ENCODE results near the gene PPP4R3A.
"Not testable (repeated sequence)": the region's sequence is repeated elsewhere in the genome, so short reads cannot be mapped to it uniquely, and the experiment has no call there.

The PPP4R3A gene

DNA sequence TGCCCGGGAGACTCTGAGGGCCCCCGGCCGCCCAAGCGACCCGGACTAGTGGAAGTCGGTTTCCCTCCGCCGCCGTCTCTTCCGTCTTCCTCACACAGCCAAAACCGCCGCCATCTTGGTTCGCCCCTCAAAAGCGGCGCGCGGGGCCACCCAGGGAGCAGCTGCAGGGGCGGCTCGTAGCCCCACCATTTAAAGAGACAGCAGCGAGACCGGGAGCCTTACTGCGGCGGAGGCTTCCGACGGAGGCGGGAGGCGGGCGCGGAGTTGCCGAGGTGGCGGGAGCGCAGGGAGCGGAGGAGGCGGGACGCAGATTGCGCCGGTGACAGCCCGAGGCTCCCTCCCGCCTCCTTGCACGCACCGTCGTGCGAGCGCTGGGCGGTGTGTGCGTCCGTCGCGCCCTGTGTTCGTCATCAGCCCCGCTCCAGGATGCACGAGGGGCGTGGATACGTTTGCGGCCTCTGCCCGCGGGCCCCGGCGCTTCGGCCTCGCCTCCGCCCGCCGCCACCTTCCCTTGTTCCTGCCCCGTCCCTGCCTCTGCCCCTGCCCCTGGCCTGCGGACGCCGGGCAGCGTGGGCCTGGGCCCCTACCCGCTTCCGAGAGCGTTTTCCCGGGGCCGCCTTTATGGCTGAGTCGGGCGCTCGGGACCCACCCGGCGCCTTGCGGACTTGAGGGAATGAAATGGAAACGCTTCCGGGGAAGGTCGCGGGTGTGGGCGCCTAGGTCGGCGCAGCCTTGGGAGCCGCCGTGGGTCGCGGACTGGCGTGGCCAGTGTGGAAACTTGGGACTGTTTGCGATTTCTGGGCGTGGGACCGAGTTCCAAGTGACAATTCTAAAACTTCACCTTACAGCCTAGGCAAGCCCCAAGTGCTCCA is at the start of gene PPP4R3A:
Gene PPP4R3A, minus strand, starts transcription at position 140 of the 872 bp plus-strand sequence. CDS start 663 bp downstream, outside the sequence.
- DNase-seq: peak; percentile 96

DNA sequence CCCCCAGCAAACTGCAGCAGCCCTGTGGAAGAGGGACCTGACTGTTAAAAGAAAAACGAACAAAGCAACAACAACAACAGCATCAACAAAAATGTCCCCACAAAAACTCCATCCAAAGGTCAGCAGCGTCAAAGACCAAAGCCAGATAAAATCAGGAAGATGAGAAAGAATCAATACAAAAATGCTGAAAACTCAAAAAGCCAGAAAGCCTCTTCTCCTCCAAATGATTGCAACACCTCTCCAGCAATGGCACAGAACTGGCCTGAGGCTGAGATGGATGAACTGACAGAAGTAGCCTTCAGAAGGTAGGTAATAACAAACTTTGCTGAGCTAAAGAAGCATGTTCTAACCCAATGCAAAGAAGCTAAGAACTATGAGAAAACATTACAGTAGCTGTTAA is 45.4 kb upstream of the PPP4R3A start:
- DNase-seq: no peak

DNA sequence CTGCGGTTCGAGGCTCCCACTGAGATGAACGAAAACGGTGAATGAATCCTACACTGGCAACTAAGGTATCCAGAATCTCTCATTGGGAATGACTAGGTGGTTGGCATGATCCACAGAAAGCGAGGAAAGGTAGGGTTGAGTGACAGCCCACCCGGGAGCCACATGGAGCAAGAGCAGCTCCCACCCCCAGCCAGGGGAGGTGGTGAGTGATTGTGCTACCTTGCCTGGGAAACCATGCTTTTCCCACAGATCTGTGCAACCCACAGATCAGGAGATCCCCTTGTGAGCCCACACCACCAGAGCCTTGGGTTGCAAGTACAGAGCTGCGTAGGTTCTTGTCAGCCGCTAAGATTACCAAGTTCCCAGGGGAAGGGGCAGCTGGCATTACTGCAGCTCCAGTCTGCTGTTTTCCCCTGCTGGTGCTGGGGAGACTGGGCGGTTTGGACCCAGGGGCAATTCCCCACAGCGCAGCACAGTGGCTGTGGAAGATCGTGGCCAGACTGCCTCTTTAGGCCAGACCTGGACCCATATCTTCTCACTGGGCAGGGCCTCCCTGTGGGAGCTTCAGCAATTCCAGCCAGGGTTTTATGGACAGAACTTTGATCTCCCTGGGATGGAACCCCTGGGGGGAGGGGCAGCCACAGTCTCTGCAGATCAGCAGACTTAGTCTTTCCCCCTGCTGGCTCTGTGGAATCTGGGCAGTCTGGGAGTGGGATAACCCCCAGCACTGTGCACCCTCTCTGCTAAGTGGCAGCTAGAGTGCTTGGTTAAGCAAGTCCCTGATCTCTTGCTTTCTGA is 44.6 kb upstream of the PPP4R3A start:
- no peak for DNase-seq

DNA sequence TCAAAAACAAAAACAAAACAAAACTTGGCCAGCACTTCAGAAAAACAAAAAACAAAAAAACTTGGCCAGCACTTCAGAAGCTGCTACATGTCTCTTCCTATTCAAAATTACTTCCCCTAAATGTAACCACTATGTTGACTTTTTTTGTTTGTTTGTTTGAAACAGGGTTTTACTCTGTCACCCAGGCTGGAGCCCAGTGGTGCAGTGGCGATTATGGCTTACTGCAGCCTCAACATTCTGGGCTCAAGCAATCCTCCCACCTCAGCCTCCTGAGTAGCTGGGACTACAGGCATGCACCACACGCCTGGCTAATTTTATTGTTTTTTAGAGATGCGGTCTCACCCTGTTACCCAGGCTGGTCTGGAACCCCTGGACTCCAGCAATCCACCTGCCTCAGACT is 38.0 kb upstream of the PPP4R3A start:
- DNase-seq: no peak

DNA sequence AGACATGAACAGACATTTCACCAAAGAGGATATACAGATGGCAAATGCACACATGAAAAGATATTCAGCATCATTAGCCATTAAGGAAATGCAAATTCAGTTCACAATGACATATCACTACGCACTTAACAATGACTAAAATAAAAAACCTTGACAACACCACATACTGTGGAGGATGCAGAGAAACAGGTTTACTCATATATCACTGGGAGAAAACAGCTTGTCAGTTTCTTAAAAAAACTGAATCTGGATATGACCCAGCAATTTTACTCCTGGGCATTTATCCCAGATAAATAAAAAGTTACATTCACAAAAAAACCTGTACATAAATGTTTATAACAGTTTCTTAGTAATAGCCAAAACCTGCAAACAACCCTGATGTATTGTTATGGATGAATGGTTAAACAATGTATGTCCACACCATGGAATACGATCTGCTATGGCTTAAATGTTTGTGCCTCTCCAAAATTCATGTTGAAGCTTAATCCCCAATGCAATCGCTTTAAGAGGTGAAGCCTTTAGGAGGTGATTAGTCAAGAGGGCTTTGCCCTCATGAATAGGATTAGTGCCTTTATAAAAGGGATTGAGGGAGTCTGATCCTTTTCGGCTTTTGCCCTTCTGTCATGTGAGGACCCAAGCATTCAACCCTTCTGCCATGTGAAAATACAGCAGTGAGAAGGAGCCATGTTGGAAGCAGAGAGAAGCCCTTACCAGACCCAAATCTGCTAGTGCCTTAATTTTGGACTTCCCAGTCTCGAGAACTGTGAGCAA is 36.0 kb upstream of the PPP4R3A start:
- no peak for DNase-seq

DNA sequence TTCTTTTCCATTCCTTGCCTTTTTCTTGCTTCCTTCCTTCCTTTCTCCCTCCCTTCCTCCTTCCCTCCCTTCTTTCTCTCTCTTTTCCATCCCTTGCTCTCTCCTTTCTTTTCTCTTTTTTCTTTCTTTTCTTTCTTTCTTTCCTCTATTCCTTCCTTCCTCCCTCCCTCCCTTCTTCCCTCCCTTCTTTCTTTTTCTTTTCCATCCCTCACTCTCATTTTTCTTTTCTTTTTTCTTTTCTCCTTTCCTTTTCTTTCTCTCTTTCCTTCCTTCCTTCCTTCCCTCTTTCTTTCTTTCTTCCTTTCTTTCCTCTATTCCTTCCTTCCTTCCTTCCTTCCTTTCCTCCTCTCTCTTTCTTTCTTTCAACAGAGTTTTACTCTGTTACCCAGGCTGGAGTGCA is 35.1 kb upstream of the PPP4R3A start:
- no peak for DNase-seq

DNA sequence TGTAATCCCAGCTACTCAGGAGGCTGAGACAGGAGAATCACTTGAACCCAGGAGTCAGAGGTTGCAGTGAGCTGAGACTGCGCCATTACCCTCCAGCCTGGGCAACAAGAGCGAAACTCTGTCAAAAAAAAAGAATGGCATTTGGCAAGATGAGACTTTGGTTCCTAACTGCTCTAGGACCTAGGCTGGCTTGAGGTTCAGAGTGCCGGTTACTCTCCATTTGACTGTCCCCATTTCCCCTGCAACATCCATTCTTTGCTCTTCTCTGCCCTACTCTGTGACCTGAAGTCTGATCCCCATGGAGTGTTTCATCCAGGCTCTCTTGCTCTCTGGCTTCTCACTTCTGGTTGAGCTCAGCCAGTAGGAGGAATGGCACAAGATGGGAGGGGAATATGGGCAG is 26.2 kb upstream of the PPP4R3A start:
- no peak for DNase-seq

DNA sequence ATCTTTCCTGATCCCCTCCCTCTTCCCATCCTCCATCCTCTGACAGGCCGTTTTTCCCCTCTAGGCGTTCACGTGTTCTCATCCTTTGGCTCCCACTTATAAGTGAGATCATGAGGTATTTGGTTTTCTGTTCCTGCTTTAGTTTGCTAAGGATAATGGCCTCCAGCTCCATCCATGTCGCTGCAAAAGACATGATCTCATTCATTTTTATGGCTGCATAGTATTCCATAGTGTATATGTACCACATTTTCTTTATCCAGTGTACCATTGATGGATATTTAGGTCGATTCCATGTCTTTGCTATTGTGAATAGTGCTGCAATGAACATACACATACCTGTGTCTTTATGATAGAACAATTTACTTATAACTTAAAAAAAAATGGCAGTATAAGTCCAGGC is 23.9 kb upstream of the PPP4R3A start:
- not testable (repeated sequence) for DNase-seq

DNA sequence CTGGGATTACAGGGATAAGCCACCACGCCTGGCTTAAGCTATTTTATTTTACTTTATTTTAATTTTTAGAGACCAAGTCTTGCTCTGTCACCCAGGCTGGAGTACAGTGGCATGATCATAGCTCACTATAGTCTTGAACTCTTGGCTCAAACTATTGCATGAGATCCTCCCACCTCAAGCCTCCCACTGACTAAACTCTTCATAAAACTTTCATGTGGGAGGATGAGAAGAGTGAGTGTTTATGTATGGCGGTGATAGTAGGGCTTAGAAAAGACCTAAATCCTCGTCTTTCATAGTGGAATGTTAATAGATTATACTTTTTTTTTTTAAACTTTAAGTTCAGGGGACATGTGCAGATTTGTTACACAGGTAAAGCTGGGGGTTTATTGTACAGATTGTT is 23.5 kb upstream of the PPP4R3A start:
- no peak for DNase-seq

DNA sequence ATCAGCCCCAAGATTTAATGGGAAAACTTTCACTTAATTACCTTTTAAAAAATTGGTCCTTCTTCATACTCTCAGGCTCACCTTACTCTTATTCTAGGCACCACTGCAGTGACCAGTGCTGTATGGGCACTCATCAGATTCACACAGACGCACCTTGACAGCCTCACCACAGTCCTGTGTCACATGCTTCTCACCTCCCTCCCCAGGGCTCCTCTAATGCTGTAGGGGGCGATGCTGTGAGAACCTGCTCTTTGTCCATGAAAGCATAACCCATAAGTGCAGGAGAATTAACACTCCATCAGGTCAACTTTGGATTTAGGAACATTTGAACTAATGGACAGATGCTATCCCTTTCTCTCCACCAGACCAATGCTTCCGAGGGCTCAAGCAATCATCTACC is 13.9 kb upstream of the PPP4R3A start:
- no peak for DNase-seq

DNA sequence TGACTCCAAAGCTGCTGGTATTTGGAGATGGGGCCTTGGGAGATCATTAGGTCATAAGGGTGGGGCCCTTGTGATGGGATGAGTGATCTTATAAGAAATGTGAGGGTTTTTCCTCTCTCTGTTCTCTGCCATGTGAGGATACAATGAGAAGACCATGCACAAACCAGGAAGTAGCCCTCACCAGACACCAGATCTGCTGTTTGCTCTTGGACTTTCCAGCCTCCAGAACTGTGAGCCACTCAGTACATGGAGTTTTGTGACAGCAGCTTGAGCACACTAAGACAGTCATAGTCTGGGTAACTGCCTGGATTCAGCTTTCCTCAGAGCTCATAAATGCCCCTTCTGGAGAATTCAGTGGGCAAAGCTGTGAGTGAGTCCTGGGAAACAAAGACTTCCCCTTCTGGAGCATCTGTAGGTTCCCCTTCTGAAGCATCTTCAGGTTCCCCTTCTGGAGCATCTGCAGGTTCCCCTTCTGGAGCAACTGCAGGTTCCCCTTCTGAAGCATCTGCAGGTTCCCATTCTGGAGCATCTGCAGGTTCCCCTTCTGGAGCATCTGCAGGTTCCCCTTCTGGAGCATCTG is 11.0 kb upstream of the PPP4R3A start:
- DNase-seq: no peak

DNA sequence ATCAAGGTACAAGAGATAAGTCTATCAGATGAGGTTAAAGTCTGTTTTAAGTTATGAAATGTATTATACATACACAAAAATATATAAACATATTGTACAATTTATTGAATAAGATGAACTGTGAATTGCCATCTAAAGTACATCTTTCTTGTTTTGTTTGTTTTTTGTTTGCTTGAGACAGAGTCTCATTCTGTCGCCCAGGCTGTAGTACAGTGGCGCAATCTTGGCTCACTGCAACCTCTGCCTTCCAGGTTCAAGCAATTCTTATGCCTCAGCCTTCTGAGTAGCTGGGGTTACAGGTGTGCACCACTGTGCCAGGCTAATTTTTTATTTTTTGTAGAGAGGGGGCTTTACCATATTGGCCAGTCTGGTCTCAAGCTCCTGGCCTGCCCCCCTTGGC is 10.0 kb upstream of the PPP4R3A start:
- DNase-seq: no peak

DNA sequence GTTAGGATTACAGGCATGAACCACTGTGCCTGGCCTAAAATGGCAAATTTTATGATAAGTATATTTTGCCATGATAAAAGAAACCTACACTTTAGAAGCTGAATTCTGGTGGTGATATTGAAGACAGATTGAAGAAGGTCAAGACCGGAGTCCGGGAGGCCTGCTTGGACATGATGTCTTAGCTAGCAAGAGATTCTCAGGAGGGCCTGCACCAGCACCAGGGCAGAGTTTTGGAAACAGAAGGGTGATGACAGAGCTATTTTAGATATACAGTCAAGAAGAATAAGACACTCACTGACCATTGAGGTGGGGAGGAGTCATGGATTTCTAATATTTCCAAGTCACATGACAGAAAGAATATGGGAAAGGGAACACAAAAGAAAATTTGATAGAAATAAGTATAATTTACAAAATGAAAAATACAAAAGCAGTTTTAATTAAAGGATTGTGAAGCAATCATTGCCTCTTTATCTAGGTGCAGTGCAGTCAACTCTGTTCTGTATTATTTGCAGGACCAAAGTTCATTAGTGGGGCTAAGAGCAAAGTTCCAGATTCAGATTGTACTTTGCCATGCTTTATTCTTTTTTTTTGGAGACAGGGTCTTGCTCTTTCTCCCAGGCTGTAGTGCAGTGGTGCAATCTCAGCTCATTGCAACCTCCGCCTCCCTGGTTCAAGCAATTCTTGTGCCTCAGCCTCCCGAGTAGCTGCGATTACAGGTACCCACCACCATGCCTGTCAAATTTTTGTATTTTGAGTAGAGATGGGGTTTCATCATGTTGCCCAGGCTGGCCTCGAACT is 9.3 kb upstream of the PPP4R3A start:
- DNase-seq: no peak

DNA sequence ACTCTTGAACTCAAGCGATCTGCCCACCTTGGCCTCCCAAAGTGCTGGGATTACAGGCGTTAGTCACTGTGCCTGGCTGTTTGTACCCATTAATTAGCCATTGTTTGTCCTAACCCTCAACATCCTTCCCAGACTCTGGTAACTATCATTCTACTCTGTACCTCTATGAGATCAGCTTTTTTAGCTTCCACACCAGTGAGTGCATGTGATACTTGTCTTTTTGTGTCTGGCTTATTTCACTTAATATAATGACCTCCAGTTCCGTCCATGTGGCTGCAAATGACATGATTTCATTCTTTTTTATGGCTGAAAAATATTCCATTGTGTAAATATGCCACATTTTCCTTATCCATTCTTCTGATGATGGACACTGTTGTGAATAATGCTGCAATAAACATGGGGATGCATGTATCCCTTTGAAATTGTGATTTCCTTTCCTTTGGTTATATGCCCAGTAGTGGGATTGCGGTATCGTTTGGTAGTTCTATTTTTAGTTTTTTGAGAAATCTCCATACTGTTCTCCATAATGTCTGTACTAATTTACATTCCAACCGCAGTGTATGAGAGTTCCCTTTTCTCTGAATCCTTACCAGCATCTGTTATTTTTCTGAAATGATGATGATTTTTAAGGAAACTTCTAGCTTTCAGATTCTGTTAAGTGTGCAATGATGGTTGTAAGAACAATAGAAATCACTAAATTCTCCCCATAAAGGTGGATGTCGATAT is 6.7 kb upstream of the PPP4R3A start:
- no peak for DNase-seq

DNA sequence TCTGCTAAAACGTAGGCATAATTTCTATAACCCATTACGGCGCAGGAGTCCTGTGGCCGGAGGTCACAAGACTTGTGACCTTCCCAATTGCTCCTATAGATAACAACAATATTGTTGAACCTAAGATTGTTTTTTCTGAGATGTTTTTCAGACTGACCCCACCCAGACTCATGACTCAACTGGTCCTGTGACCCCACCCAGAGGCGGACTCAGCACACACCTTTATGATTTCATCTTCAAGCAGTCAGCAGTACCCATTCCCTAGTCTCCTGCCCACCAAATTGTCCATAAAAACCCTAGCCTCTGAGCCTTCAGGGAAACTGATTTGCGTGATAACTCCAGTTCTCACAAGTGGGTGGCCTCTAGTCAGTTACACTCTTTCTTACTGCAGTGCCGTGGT is 5.9 kb upstream of the PPP4R3A start:
- DNase-seq: no peak

DNA sequence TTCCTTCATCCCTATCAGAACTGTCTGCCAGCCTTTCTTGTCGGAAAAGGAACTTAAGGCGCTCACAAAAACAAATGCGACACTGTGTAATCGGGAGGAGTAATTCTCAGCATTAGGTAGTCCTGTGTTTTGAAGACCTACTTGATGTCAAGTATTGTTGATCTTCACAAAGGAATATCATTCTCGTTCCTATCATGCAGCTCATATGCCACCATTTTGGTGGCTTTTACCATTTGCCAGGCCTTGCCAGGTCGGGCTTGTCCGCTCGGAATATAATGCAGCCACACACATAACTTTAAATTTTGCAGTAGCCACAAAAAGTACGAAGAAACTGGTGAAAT is 903 bp upstream of the PPP4R3A start:
- DNase-seq: no peak

DNA sequence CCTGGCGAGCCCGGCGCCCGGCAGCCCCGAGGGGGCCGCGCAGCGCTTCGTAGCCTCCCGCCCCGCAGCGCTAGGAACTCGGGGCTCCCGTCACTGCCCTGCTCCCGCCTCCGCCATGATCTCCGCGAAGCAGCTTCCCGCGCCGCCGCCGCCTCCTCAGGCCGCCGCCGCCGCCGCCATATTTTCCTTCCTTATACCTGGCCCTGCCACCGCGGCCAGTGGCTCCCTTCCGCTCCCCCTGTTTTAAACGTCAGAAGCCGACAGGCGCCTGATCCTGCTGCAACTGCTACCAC is 286 bp downstream of the PPP4R3A start:
- no peak for DNase-seq

DNA sequence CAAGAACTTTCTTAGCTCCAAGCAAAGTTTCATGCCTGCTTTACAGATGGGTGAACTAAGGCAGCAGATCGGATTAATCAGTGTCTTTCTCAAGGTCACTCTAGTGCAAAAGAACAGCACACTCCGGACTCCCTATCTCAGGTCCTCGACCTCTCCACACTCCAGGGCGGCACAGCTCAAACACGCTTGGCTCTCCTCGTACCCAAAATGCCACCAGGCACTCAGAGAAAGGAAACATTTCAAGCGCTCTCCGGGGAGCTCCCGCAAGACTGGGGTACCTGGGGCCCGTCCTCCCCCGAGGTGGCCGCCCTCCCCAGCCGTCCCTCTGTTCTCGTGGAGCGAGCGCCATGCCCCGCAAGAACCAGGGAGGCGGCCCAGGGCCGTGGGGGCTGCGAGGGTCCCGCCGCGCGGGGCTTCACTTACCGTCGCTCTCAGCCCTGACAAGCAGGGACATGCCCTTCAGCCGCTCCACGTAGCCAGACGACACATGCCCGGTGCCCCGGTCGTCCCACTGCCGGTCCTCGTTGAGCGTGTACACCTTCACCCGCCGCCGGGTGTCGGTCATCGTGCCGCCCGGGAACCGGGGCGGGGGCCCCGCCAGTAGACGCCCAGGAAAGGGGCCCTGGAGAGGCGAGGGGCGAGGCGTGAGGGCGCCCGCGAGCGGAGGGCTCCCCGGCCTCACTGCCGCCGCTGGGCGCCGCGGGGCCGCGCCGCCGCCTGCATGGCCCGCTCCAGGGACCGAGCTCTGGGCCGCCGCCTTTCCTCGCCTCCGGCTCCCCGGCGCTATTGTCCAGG is 830 bp downstream of the PPP4R3A start:
- DNase-seq: peak; percentile 74

DNA sequence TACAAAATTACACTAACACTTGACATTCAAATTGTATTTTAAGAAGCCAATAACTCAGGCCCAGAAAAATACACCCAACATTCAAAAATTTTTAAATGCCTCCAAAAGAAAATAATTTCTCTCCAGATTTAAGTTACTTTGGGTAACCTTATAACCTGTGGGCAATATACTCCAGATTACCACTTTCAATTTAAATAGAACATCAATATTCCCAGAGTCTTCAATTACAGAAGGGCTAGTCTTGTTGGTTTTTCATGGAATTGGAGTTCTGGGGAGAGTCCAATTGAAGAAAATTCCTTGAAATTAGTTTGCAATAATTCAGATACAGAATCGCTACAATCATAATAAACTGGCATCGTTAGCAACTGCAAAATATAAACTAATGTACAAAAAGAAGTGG is 2.0 kb downstream of the PPP4R3A start:
- no peak for DNase-seq

DNA sequence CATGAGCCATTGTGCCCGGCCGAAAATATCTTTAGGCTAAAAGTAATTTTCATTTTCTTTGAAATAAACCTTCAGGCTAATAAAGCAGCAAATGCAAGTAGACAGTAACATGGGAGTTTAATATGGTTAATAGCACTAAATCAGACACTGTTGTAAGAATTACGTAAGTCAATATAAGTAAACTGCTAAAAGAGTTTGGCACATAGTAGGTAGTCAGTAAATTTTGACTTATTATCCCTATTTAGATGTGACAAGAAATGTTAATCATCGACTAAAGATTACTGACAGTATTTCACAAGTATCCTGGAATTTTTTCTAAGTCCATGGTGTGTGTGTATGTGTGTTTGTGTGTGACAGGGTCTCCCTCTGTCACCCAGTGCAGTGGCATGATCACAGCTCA is 3.9 kb downstream of the PPP4R3A start:
- no peak for DNase-seq

DNA sequence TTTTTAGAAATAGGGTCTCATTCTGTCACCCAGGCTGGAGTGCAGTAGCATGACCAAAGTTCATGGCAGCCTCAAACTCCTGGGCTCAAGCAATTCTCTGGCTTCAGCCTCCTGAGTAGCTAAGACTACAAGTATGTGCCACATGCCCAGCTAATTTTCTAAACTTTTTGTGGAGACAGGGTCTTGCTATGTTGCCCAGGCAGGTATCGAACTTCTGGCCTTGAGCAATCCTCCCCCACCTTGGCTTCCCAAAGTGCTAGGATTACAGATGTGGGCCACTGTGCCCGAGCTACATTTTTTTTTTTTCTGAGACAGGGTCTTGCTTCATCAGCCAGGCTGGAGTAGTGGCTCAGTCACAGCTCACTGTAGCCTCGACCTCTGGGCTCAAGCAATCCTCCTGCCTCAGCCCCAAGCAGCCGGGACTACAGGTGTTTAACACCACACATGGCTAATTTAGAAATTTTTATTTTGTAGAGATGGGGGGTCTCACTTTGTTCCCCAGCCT is 7.1 kb downstream of the PPP4R3A start:
- DNase-seq: no peak
